Ovary (tissue), 9 donors: Measurements from ENCODE around the gene KCNMA1. TPM values are rescaled to one million over a fixed set of nuclear protein-coding genes. Genes with fewer than 3 reads are reported as not detected.

Experiments
- DNase-seq, 5 donors: peaks; one replicate each; pipeline ENCODE4 v3.0.0-alpha.2; 2019 to 2020
- H3K27ac ChIP-seq, 2 donors: fragments of 200-600 bp; one replicate each; pipeline versions ENCODE4 v1.5.1 to v1.8.0; 2019 to 2022
- H3K27me3 ChIP-seq: fragments of 200-600 bp; one replicate; pipeline ENCODE4 v1.8.0; 2022
- H3K36me3 ChIP-seq: fragments of 200-600 bp; sonication (generic); one replicate; pipeline ENCODE4 v1.5.1; 2019
- H3K4me1 ChIP-seq: one replicate; pipeline ENCODE4 v1.8.1; 2013; ENCODE audit warnings: mild to moderate bottlenecking, moderate library complexity; ENCODE audit not compliant: insufficient read depth
- H3K4me3 ChIP-seq: fragments of 200-600 bp; sonication (generic); one replicate; pipeline ENCODE4 v1.5.1; 2017
- H3K9me3 ChIP-seq, 2 donors: fragments of 200-600 bp in 1 of 2; sonication (generic) in 1 of 2; one replicate each; pipeline versions ENCODE4 v1.5.1 to v1.8.1; 2013 to 2019; ENCODE audit warnings: mild to moderate bottlenecking in 1 of 2, moderate library complexity in 1 of 2
- EP300 ChIP-seq: sonication (generic); formaldehyde crosslinking; IDR thresholded peaks from one replicate; pipeline ENCODE4 v1.6.1; 2017; ENCODE audit warnings: antibody characterized with exemption
- POLR2A ChIP-seq: fragments of 450-650 bp; IDR thresholded peaks from one replicate; pipeline ENCODE4 v1.6.1; 2017; ENCODE audit warnings: antibody characterized with exemption, mild to moderate bottlenecking, moderate library complexity
- WGBS, 3 donors: extraction: QIAGEN DNeasy Blood & Tissue Kit in 1 of 3; methylation state at CpG; one replicate each; pipeline versions ENCODE4 v1.1.5 to v1.1.7; 2013 to 2017; 5-methylcytosine and 5-hydroxymethylcytosine counted together
- intact Hi-C, 4 donors: fragments of 100-400 bp; cut with DNase I; formaldehyde crosslinking; loops; one replicate each; pipeline versions ENCODE4 v1.11.0 to v1.15.1; 2022 to 2023
- polyA plus RNA-seq, 2 donors: library from polyadenylated mRNA; stranded (reverse); fragments of 200-250 nt in 1 of 2; fragments of 350-450 nt in 1 of 2; fragmentation: Illumina TruSeq in 1 of 2; extraction: RNeasy Lipid Tissue Mini Kit (QIAGEN cat#74804) in 1 of 2; gene quantifications; one replicate each; pipeline ENCODE4 v1.2.3, GENCODE V29; 2013 to 2014
- total RNA-seq, 7 donors: library from RNA; depleted of rRNA in 2 of 7; stranded (reverse); fragments of >200 nt in 2 of 7; fragmentation: NEBNext Ultra II Directional in 3 of 7; extraction: Animal tissue kit (Norgen Biotek cat#: 25700) in 3 of 7; gene quantifications; one replicate each; pipeline versions ENCODE4 v1.1.0 to v1.2.4, GENCODE V29; 2016 to 2023
- TF ChIP-seq, protein P1 (sequence below), 3 donors: fragments of 450-650 bp in 2 of 3; fragments of 200-600 bp in 1 of 3; IDR thresholded peaks; one replicate each; pipeline versions ENCODE4 v1.5.1 to v1.8.0; 2016 to 2022; ENCODE audit warnings: antibody characterized with exemption in 3 of 3, mild to moderate bottlenecking in 1 of 3
- donor health status: DM: no; HTN: no; CAD: no; lungs with moderate emphysema.
- donor health status: DM: no; HTN: no; CAD: no.
- donor health status: Bipolar disorder and iron deficiency.
- donor health status: DM: yes; HTN: yes; CAD: no.
- donor health status: DM: no; HTN: no; CAD: no.
- donor health status: DM: yes; HTN: yes; CAD: no.

The KCNMA1 gene
- total and polyA plus RNA-seq, 9 donors, result 7.0 to 83.8 (median 25.1) TPM

- H3K27ac ChIP-seq, result no peak overlapping the region
These were observed 330.9 kb downstream of the KCNMA1 start for GRCh38 chr10:77306666-77307065.

DNA sequence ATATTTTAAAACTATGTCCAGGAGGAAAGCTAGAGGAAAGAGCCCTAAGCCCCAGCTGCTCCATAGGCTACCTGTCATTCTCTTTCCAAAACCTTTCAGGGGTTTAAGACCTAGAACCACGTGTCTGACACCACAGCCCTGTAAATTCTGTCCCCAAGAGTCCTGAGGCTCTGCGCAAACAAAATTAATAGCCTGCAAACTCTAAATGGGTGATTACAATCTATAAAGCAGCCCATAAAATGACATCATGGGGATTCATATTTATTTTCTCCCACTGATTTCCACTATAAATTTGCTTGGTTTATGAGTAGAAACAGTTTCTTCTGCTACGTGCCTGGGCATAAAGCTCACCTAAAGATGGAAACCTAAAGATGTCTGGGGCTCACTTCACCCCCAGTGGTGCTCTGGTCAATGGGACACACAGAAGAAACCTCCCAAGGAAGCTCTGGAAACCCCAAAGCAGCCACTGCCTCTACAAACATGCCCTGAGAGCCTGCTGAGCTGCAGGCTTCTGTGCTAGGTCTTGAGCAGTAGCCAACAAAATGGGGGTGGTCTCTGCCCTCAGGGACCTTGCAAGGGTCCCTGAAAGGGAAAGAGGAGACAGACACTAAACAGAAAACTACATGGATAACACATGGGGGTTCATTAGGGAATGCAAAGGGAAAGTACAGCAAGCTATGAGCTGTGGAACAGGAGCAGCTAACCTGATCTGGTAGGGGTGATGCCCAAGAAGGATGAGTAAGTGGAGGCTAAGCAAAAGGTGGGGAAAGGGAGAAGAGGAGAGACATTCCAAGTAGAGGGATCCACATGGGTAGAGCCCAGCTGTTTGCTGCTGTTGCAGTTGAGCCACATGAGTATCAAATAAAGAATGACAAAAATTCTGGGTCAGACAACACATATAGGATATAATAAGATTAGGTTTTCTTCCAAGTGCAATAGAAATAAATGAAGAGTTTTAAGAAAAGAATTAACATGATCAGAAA, 331.7 kb downstream of the KCNMA1 start:
- peaks cover 6% of the 10 kb centered on the region for H3K4me1 ChIP-seq
- no peak for DNase-seq
- TF ChIP-seq EP300 (no peak), POLR2A (no peak)
- TF ChIP-seq, protein P1, sequence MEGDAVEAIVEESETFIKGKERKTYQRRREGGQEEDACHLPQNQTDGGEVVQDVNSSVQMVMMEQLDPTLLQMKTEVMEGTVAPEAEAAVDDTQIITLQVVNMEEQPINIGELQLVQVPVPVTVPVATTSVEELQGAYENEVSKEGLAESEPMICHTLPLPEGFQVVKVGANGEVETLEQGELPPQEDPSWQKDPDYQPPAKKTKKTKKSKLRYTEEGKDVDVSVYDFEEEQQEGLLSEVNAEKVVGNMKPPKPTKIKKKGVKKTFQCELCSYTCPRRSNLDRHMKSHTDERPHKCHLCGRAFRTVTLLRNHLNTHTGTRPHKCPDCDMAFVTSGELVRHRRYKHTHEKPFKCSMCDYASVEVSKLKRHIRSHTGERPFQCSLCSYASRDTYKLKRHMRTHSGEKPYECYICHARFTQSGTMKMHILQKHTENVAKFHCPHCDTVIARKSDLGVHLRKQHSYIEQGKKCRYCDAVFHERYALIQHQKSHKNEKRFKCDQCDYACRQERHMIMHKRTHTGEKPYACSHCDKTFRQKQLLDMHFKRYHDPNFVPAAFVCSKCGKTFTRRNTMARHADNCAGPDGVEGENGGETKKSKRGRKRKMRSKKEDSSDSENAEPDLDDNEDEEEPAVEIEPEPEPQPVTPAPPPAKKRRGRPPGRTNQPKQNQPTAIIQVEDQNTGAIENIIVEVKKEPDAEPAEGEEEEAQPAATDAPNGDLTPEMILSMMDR (IDR thresholded peaks at IDR 0.05), result no peak
- no peaks in the 10 kb centered on the region for H3K9me3 ChIP-seq
- no peaks in the 10 kb centered on the region for H3K27me3 ChIP-seq
- 88 to 91% (median 91%) methylated on average over 3 of the region's 3 CpGs for whole genome bisulfite sequencing, 3 donors
- intact Hi-C loops, result loop anchor here in 1 of 4 donors (10.0 kb wide), 1 partner anchor 131 kb away; no protein-coding TSS in a partner anchor
- H3K36me3 ChIP-seq, result no peaks in the 10 kb centered on the region
- no peak overlapping the region for H3K4me3 ChIP-seq
- H3K27ac ChIP-seq, result no peak overlapping the region

More at GRCh38 chr10:77306666-77307065, 330.9 kb downstream of the KCNMA1 start:
- Histone ChIP-seq H3K4me1 (peaks cover 9% of the 10 kb centered on the region), H3K36me3 (no peaks in the 10 kb centered on the region), H3K4me3 (no peak overlapping the region), H3K27me3 (no peaks in the 10 kb centered on the region), H3K9me3 (no peaks in the 10 kb centered on the region)
- WGBS, 3 donors, result 86 to 95% (median 87%) methylated on average over 4 of the region's 4 CpGs
- TF ChIP-seq EP300, result no peak
- TF ChIP-seq, protein P1 (IDR thresholded peaks at IDR 0.05), result no peak
- no peak for TF ChIP-seq POLR2A
- intact Hi-C loops, result loop anchor here in 1 of 4 donors (10.0 kb wide), 1 partner anchor 132 kb away; no protein-coding TSS in a partner anchor
- DNase-seq, result no peak

DNA sequence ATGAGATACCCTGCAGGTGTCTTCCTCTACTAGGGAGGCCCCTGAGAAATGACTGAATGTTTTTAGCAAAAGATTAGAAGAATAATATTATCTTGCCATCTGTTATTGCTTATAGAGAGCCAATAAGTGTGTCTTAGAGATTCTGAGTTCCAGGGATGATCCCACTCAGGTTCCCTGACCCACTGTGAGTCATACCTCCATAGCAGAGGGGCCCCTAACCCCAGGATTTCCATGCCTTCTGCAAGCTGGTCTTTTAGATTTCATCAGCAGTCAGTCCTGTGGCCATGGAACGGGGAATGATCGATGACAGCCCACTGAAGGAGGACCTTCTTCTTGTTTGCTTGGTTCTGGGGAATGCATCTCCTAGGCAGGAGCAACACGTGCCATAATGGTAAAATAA, 333.4 kb downstream of the KCNMA1 start:
- Histone ChIP-seq H3K9me3 (no peaks in the 10 kb centered on the region), H3K4me3 (no peak overlapping the region), H3K27me3 (no peaks in the 10 kb centered on the region), H3K4me1 (peaks cover 4% of the 10 kb centered on the region), H3K36me3 (no peaks in the 10 kb centered on the region), H3K27ac (no peak overlapping the region)
- TF ChIP-seq EP300 (no peak), POLR2A (no peak)
- TF ChIP-seq, protein P1 (IDR thresholded peaks at IDR 0.05), result no peak
- intact Hi-C loops, result loop anchor here in 1 of 4 donors (10.0 kb wide), 1 partner anchor 129 kb away; no protein-coding TSS in a partner anchor
- DNase-seq, result no peak
- WGBS, 3 donors, result 93 to 96% (median 96%) methylated on average over 3 of the region's 3 CpGs

GRCh38 chr10:77301305-77301730, 336.3 kb downstream of the KCNMA1 start:
- Histone ChIP-seq H3K27me3 (no peaks in the 10 kb centered on the region), H3K27ac (no peak overlapping the region), H3K36me3 (no peaks in the 10 kb centered on the region), H3K4me1 (peaks cover 4% of the 10 kb centered on the region), H3K4me3 (no peak overlapping the region), H3K9me3 (no peaks in the 10 kb centered on the region)
- intact Hi-C loops, result loop anchor here in 1 of 4 donors (10.0 kb wide), 1 partner anchor 127 kb away; no protein-coding TSS in a partner anchor
- no peak for DNase-seq
- no peak for TF ChIP-seq EP300
- TF ChIP-seq POLR2A, result no peak
- TF ChIP-seq, protein P1 (IDR thresholded peaks at IDR 0.05), result no peak
- WGBS, 3 donors, result 75 to 87% (median 80%) methylated on average over 3 of the region's 3 CpGs
